Stimulated activated naive CD8-positive, alpha-beta T cell treated with anti-CD3 and anti-CD28 coated beads, Interleukin-15, Interleukin-2, amounts not matched to agents 100 ng/mL and 50 ng/mL, for 24 hours (primary cell): ENCODE data around the gene ONECUT3.

Experiments
- H3K27ac Mint-ChIP-seq: one replicate; pipeline ENCODE4 v1.8.0; 2021; ENCODE audit warnings: mild to moderate bottlenecking, mixed read lengths
- H3K27me3 Mint-ChIP-seq: one replicate; pipeline ENCODE4 v1.8.0; 2021; ENCODE audit warnings: mixed read lengths
- H3K36me3 Mint-ChIP-seq: one replicate; pipeline ENCODE4 v1.8.0; 2021; ENCODE audit warnings: low read depth, mixed read lengths
- H3K4me1 Mint-ChIP-seq: one replicate; pipeline ENCODE4 v1.8.0; 2021; ENCODE audit warnings: low read depth, mixed read lengths
- H3K4me3 Mint-ChIP-seq: one replicate; pipeline ENCODE4 v1.8.0; 2021; ENCODE audit warnings: mild to moderate bottlenecking, mixed read lengths
- H3K9me3 Mint-ChIP-seq: one replicate; pipeline ENCODE4 v1.8.0; 2021; ENCODE audit warnings: mixed read lengths

The ONECUT3 gene

GRCh38 chr19:1815605-1816529 lies 62.6 kb downstream of the ONECUT3 start:
- peaks cover 14% of the 10 kb centered on the region for H3K4me1 Mint-ChIP-seq
- H3K9me3 Mint-ChIP-seq, result no peaks in the 10 kb centered on the region
- H3K27me3 Mint-ChIP-seq, result no peaks in the 10 kb centered on the region
- H3K36me3 Mint-ChIP-seq, result peaks cover 10% of the 10 kb centered on the region
- no peak overlapping the region for H3K4me3 Mint-ChIP-seq
- H3K27ac Mint-ChIP-seq, result no peak overlapping the region

GRCh38 chr19:1816530-1817298 lies 63.4 kb downstream of the ONECUT3 start:
- no peak overlapping the region for H3K4me3 Mint-ChIP-seq
- H3K27me3 Mint-ChIP-seq, result no peaks in the 10 kb centered on the region
- no peaks in the 10 kb centered on the region for H3K9me3 Mint-ChIP-seq
- peaks cover 10% of the 10 kb centered on the region for H3K36me3 Mint-ChIP-seq
- H3K27ac Mint-ChIP-seq, result no peak overlapping the region
- peaks cover 9% of the 10 kb centered on the region for H3K4me1 Mint-ChIP-seq

- Mint-ChIP-seq H3K4me1 (peaks cover 6% of the 10 kb centered on the region), H3K9me3 (no peaks in the 10 kb centered on the region), H3K27ac (no peak overlapping the region), H3K36me3 (peaks cover 10% of the 10 kb centered on the region), H3K27me3 (no peaks in the 10 kb centered on the region), H3K4me3 (no peak overlapping the region)
Measured at GRCh38 chr19:1817553-1818179, 64.4 kb downstream of the ONECUT3 start.

- no peak overlapping the region for H3K4me3 Mint-ChIP-seq
- peaks cover 10% of the 10 kb centered on the region for H3K36me3 Mint-ChIP-seq
- H3K27ac Mint-ChIP-seq, result no peak overlapping the region
- H3K9me3 Mint-ChIP-seq, result no peaks in the 10 kb centered on the region
- no peaks in the 10 kb centered on the region for H3K27me3 Mint-ChIP-seq
- no peaks in the 10 kb centered on the region for H3K4me1 Mint-ChIP-seq
Measured at GRCh38 chr19:1818549-1819195, 65.4 kb downstream of the ONECUT3 start.

GRCh38 chr19:1819341-1820255 lies 66.3 kb downstream of the ONECUT3 start:
- Mint-ChIP-seq H3K4me1 (no peaks in the 10 kb centered on the region), H3K4me3 (no peak overlapping the region), H3K27me3 (no peaks in the 10 kb centered on the region), H3K27ac (no peak overlapping the region), H3K36me3 (peaks cover 13% of the 10 kb centered on the region), H3K9me3 (no peaks in the 10 kb centered on the region)

GRCh38 chr19:1822210-1822609 lies 68.9 kb downstream of the ONECUT3 start:
- no peaks in the 10 kb centered on the region for H3K9me3 Mint-ChIP-seq
- peaks cover 18% of the 10 kb centered on the region for H3K36me3 Mint-ChIP-seq
- no peak overlapping the region for H3K4me3 Mint-ChIP-seq
- no peaks in the 10 kb centered on the region for H3K4me1 Mint-ChIP-seq
- H3K27me3 Mint-ChIP-seq, result no peaks in the 10 kb centered on the region
- H3K27ac Mint-ChIP-seq, result no peak overlapping the region

GRCh38 chr19:1823020-1823419 lies 69.7 kb downstream of the ONECUT3 start:
- peaks cover 16% of the 10 kb centered on the region for H3K36me3 Mint-ChIP-seq
- H3K4me1 Mint-ChIP-seq, result no peaks in the 10 kb centered on the region
- H3K9me3 Mint-ChIP-seq, result no peaks in the 10 kb centered on the region
- H3K4me3 Mint-ChIP-seq, result no peak overlapping the region
- H3K27me3 Mint-ChIP-seq, result no peaks in the 10 kb centered on the region
- no peak overlapping the region for H3K27ac Mint-ChIP-seq

- Mint-ChIP-seq H3K27me3 (no peaks in the 10 kb centered on the region), H3K27ac (no peak overlapping the region), H3K9me3 (no peaks in the 10 kb centered on the region), H3K4me3 (no peak overlapping the region), H3K4me1 (no peaks in the 10 kb centered on the region), H3K36me3 (peaks cover 14% of the 10 kb centered on the region)
Measured at GRCh38 chr19:1823539-1824251, 70.4 kb downstream of the ONECUT3 start.

- Mint-ChIP-seq H3K27me3 (no peaks in the 10 kb centered on the region), H3K27ac (no peak overlapping the region), H3K4me1 (no peaks in the 10 kb centered on the region), H3K4me3 (no peak overlapping the region), H3K9me3 (no peaks in the 10 kb centered on the region), H3K36me3 (peaks cover 14% of the 10 kb centered on the region)
Measured at GRCh38 chr19:1824252-1824622, 70.9 kb downstream of the ONECUT3 start.

GRCh38 chr19:1825909-1826556 lies 72.7 kb downstream of the ONECUT3 start:
- Mint-ChIP-seq H3K36me3 (peaks cover 8% of the 10 kb centered on the region), H3K4me1 (no peaks in the 10 kb centered on the region), H3K27me3 (no peaks in the 10 kb centered on the region), H3K4me3 (no peak overlapping the region), H3K27ac (no peak overlapping the region), H3K9me3 (no peaks in the 10 kb centered on the region)

- peaks cover 8% of the 10 kb centered on the region for H3K36me3 Mint-ChIP-seq
- no peak overlapping the region for H3K4me3 Mint-ChIP-seq
- H3K27me3 Mint-ChIP-seq, result no peaks in the 10 kb centered on the region
- H3K9me3 Mint-ChIP-seq, result no peaks in the 10 kb centered on the region
- H3K27ac Mint-ChIP-seq, result no peak overlapping the region
- no peaks in the 10 kb centered on the region for H3K4me1 Mint-ChIP-seq
Measured at GRCh38 chr19:1826557-1827521, 73.5 kb downstream of the ONECUT3 start.

- Mint-ChIP-seq H3K27ac (no peak overlapping the region), H3K9me3 (no peaks in the 10 kb centered on the region), H3K4me3 (no peak overlapping the region), H3K36me3 (peaks cover 8% of the 10 kb centered on the region), H3K4me1 (no peaks in the 10 kb centered on the region), H3K27me3 (no peaks in the 10 kb centered on the region)
Measured at GRCh38 chr19:1827566-1828278, 74.4 kb downstream of the ONECUT3 start.
